GM21390 (cell line): ENCODE results near the gene MORF4L1.
"Not testable (repeated sequence)": the region's sequence is repeated elsewhere in the genome, so short reads cannot be mapped to it uniquely, and the experiment has no call there.

Experiments
- ATAC-seq: cut with Tn5 transposase; IDR thresholded peaks from one replicate; pipeline ENCODE4 v1.9.1; 2021; ENCODE audit not compliant: unreplicated experiment

MORF4L1 gene

DNA sequence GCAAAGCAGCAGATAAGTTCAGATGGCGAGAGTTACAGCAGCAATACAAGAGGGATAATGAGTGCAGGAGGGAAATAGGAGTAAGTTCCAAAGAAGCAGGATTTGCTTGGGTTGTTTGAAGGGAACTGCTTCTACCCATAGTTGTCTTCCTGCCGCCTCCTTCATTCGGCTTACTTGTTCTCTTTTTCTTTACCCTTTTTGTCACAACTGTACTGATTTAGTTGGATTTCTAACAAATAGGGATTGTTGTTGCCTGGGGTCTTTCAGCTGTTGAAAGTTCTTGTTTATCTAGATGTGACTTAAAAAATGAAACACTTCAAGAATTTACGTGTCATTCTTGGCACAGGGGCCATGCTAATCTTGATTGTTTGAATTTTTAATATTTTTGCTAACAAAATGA lies 25.9 kb downstream of the MORF4L1 start:
- no peak for ATAC-seq

DNA sequence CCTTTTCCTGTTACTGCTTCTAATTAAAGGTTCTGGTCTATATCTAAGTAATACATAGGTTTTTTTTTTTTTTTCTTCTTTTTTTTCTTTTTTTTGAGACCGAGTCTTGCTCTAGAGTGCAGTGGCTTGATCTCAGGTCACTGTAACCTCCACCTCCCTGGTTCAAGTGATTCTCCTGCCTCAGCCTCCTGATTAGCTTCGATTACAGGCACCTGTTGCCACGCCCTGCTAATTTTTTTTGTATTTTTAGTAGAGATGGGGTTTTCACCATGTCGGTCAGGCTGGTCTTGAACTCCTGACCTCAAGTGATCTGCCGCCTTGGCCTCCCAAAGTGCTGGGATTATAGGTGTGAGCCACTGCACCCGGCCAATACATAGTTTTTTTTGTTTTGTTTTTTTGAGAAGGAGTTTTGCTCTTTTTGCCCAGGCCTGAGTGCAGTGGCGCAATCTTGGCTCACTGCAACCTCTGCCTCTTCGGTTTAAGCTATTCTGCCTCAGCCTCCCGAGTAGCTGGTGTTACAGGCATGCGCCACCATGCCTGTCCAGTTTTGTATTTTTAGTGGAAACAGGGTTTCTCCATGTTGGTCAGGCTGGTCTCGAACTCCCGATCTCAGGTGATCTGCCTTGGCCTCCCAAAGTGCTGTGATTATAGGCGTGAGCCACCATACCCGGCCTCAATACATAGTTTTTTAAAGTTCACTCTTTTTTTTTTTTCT lies 28.3 kb downstream of the MORF4L1 start:
- not testable (repeated sequence) for ATAC-seq

DNA sequence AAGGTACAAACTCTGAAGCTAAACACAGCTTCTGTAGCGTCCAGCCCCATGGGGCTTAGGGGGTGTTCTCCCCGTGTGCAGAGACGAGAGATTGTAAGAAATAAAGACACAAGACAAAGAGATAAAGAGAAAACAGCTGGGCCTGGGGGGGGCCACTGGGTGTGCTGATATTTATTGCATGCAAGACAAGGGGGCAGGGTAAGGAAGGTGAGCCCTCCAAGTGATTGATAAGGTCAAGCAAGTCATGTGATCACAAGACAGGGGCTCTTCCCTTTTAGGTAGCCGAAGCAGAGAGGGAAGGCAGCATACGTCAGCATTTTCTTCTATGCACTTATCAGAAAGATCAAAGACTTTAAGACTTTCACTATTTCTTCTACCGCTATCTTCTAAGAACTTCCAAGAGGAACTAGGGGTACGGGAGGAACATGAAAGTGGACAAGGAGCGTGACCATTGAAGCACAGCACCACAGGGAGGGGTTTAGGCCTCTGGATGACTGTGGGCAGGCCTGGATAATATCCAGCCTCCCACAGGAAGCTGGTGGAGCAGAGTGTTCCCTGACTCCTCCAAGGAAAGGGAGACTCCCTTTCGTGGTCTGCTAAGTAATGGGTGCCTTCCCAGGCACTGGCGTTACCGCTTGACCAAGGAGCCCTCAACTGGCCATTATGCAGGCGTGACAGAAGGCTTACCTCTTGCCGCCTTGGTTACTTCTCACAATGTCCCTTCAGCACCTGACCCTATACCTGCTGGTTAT lies 29.8 kb downstream of the MORF4L1 start:
- not testable (repeated sequence) for ATAC-seq

DNA sequence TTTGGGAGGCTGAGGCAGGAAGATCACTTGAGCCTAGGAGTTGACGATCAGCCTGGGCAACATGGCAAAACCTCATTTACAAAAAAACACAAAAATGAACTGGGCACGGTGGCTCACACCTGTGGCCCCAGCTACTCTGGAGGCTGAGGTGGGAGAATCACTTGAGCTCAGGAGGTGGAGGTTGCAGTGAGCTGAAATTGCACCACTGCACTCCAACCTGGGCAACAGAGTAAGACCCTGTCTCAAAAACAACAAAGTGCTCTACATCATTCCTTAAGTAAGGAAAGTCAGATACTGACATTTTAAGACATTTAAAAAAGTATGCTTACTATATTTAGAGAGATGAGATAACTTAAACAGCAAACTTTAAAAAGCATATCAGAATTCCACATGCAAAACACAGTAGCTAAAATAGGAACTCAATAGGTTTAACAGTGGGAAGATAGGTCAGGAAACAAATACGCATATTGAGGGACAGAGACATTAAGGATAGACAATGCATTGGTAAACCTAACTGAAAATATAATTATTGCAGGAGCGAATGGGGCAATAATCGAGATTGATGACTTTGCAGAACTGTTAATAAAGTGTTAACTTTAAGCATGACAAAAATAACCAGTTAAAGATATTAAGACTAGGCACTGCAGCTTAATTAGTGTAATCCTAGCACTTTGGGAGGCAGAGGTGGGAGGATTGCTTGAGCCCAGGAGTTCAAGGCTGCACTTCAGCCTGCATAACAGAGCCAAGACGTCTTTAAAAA lies 32.1 kb downstream of the MORF4L1 start:
- ATAC-seq: no peak

DNA sequence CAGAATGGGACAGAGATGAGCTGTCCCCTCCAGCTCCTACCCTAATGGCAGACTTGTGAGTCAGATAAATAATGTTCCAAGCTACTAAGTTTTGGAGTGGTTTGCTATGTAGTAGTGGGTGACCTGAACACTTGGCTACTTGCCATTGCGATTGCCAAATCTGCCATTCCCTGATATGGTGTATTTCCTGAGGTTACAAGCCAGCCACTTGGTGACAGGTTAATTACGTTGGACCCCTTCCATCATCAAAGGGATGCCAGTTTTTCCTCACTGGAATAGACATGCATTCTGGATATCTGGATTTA lies 33.6 kb downstream of the MORF4L1 start:
- no peak for ATAC-seq

DNA sequence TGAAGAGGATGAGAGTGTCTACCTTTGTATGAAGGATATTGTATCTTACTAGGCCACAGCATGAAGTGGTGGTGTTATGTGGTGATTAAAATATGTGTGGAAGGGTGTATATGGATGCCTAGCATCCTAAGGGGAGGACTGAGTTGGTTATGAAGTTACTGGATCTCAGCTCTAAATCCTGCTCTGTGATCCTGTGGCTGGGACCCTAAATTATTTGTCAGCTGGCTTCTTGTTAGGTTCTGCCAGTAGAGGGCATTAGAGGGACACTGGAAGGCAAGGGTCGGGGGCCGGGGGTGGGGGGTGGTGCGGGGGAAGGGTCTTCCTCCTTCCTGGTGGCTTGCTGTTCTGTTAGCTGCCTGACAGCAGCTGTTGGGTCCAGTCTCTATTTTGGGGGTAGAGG lies 34.9 kb downstream of the MORF4L1 start:
- ATAC-seq: no peak

DNA sequence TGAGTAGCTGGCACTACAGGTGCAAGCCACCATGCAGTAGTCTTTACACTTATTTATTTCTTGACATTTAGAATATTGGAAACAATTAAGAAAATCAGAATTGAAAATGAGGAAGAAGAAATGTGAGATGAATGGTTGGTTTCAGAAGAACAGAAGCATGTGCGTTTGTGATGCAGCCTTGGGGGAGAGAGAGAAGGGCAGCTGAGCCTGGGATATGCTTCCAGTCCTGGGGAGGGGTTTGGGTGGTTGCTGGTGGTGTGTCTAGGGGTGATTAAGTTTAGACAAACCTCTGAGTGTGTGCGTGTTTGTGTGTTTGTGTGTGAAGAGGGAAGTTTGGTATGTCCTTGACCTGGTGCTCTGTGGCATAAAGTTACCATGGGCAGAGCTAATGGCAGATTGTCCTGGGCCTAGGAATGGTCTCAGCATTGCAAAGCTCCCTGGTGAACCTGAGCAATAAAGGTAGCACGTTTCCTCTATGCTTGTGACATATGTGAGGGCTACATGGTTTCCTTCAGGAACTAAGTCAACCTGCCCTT lies 36.5 kb downstream of the MORF4L1 start:
- ATAC-seq: no peak

DNA sequence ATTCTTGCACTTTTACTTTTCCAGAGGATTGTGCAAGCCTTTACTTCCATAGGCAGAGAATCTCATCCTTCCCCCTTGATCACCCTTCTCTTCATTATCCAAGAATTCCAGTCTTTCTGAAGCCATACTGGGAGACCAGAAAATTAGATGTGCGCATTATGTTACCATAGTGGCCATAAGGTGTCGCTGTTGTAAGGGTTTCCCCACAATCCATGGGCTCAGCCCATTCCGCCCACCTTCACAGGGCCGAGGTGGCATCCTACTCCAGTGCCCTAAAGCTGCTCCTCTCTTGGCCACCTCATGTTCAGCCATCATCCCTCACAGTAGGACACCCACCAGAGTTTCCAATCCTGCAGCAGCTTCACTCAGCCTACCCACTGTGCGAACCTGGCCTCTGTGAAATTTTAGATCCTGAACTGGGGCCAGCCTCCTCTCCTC lies 37.1 kb downstream of the MORF4L1 start:
- ATAC-seq: no peak

DNA sequence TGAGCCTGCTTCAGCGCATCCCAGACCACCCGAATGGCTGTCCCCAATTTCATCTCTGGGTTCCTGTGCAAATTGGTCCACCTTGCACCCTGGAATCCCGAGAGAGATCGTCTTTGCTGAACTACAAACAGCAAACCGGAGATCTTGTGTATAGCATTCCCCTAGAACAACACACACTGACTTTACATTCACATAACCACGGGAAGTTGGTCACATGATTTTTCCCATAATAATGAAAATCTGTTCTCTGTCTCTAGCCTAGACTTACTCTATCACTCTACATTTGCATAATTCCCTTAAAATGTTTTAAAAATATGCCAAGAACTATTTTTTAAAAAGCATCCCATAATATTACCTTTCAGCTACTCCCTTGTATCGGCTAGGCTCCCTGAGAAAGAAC lies 37.6 kb downstream of the MORF4L1 start:
- no peak for ATAC-seq

DNA sequence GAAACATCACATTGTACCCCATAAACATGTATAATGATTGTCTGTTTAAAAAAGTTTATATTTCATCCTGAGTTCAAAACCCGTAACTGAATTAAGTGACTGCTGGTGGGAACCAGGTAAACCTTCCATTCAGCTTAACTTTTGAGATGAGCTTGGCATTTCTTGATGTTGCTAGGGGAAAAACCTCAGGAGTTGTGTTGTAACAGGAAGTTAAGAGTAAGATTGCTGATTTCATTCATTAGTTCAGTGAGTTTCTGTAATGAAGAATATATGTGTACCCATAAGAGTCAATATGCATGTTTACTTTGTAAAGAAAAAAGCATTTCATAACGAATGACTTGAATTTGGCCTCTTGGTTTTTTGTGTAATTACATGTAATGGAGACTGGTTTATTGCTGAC lies 39.6 kb downstream of the MORF4L1 start:
- no peak for ATAC-seq

DNA sequence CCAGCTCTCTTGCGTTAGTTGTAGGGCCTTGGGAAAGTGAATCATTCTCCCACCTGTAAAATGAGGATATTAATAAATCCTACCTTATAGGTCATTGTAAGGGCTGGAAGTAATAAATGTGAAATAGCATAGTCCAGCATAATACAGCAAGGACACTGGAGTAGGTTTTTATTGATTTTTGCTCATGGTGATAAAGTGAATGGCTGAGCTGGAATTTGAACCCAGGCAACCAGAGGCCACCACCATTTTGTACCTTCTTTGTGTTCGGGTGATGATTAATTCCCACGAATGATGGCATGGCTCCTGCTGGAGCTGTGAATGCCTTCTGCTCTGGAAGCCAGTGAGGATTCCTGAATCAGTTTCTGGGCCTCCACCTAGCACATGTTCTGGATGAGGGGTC lies 40.3 kb downstream of the MORF4L1 start:
- no peak for ATAC-seq

DNA sequence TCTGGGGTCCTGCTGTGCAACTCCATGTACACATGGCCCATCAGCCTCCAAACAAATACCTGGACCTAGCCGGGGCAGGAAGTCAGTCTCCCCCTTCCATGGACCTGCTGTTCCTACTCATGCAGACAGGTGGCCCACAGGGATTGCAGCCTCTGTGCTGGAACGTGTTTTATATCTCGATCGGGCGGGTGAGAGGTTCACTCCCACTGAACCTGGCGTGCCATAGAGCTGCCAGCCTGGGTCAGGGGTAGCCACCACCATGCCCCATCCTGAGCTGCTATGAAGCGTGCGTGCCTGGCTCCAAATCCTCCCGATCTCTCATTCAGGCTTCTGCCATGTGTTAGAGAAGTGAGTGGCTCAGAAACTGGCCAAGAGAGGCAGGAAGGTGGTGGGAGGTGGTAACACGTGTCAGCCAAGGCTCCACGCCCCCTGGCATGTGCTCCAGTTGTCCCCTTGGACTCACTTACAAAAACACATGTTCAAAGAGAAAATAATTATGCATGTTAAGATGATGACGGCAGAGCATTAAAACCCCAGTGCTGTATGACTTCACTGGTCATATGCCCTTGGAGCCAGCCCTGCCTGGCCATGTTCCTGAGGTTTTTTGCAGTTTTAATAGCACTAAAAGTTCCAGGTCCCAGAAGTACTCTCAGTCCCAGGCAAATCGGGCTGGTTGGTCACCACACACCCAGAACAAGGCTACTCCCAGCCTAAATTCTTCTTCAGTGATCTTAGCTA lies 41.5 kb downstream of the MORF4L1 start:
- ATAC-seq: no peak

DNA sequence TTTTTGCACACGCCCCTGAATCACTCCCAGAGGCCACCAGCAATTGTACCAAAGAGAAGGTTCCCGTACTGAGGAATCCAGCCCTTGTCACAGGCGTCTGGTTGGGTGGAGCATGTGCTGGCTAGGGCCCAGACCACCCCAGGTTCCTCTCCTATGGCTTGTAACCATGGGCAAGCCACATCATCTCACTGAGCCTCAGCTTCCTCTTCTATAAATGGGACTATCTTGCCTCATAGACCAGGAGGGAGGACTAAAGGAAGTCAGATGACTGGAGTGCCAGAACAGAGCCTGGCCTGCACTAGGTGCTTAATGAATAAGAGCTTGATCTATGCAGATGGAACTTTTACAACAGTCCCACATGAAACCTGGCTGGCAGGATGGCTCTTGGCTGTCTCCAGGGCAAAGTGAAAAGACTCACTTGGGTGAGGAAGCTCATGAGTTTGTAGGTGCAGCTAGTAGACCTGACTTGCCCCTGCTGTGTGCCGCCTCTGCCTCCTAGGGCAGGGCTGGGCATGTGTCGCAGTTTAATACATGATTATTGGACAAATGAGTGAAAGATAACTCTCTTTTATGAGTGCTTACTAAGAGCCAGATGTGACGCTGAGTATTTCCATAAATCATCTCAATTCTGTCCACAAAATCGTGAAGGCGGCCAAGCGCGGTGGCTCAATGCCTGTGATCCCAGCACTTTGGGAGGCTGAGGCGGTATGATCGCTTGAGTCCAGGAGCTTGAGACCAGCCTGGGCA lies 42.8 kb downstream of the MORF4L1 start:
- ATAC-seq: no peak

DNA sequence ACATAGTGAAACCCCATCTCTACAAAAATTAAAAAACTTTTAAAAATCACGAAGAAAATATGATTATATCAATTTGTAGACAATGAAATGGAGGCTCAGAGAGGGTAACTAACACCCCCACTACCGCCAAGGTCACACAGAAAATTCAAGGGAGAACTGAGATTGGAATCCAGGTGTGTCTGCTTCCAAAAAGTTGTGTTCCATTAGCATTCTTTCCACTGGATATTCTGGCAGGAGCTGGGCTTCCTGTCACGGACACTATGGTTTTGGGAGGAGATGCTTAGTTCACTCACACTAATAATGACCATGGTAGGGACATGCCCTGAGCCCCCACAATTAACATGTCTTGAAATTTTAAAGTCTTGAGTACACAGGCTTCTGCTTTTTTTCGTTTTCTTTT lies 43.4 kb downstream of the MORF4L1 start:
- ATAC-seq: no peak

DNA sequence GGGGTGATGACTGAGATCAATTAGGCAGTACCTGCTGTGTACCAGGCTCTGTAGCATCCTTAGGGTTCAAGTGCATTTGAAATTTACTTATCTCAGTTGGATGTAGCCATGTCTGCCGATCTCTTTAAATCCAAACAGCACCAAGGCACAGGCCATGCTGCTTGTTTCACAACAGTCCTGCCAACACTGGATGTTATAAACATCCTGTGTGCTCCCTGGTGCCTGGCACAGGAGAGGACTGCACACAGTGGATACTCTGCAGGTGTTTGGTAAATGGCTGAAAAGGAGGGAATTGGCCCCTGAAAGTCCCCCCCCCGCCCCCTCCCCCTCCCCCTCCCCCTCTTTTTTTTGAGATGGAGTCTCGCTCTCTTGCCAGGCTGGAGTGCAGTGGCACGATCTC lies 45.2 kb downstream of the MORF4L1 start:
- no peak for ATAC-seq

DNA sequence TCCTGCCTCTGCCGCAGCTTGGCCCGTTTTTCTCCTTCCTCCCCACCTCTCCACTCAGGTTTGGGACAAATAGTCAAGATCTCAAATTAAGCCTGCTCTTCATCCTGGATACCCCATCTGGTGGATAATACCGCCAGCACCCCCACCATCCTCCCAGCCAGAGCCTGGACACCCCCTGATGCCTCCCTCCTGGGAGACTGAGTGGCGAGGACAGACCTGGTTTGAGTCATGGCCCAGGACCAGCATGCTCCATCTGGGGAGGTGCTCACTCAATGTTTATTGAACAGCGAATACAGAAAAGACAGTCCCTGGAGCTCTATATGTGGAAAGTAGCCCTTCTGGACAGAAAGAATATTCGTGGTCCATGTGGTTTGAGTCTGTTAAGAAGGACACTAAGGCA lies 48.8 kb downstream of the MORF4L1 start:
- no peak for ATAC-seq

DNA sequence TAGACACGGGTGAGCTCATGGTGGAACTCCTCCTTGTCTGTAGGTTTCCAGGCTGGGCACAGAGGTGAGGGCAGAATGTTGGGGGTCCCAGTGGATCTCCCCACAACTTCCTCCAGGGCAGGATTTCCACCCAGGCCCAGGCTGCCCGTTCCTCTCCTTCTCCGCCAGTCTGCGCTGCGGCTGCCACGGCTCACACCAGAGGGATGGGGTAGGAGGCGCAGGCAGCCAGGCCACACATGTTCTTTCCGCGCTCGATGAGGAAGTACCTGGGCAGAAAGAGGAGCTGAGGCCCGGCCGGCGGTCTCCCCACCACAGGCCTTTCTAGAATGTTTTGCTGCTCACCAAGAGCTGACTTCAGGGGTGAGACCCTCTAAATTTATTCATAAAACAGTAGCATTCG lies 49.2 kb downstream of the MORF4L1 start:
- no peak for ATAC-seq

DNA sequence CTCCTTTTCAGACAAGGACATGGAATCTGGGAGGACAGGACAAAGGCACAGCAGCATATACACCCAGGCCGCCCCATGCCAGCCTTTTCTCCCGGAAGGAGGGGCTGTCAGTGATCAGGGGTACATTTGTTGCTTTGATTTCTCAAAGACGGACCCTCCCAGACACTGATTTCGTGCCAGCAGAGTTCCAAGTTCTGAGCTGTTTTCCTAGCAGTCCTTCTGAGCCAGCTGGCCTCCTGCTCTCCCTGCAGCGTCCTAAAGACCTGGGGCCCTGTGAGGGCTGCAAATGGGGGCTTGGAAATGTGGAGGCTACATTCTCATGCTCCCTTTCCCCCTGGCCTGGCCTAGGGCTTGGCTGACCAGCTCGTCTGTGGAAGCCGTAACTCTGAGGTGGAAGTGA lies 49.8 kb downstream of the MORF4L1 start:
- ATAC-seq: no peak

DNA sequence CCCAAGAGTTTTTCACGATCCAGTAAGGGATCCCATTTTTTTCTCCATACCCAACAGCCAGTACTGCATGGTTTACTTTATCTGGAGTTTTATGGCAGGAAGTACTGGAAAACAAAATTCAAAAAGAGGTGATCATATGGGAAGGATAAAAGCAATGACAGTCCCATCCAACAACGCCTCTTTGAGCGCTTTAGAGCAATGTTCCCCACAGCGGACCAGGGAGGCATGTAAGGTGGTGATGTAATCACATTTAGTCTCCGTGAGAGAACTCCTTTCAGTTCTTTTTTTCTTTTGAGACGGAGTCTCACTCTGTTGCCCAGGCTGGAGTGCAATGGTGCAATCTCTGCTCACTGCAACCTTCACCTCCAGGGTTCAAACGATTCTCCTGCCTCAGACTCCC lies 50.3 kb downstream of the MORF4L1 start:
- no peak for ATAC-seq
